SK-N-MC (cell line): Measurements from ENCODE around the gene MOGAT2.

Experiments
- EZH2 ChIP-seq: fragments of 200-600 bp; sonication (generic); IDR thresholded peaks from one replicate; pipeline ENCODE4 v1.6.1; 2017; ENCODE audit warnings: antibody characterized with exemption
- POLR2AphosphoS5 ChIP-seq: IDR thresholded peaks from 2 replicates; pipeline ENCODE4 v1.6.1; 2012; ENCODE audit warnings: mild to moderate bottlenecking, low read depth, low read length, borderline replicate concordance

DNA sequence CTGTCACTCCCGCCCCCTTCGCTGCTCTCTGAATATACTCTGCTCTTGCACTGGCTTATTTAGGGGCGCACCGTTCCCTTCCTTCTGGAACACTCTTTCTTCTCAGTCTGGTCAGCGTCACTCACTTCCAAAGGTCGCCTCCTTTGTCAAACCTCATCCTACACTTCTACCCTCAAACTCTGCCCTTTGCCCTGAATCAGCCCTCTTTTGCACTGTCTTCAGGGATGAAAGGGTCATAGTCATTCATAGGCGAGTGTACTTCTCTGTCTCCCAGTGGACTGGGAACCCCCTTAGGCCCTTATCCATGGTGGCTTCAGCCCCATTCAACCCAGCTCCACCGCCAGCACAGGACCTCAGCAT lies 15.4 kb downstream of the MOGAT2 start:
- no peak for TF ChIP-seq POLR2AphosphoS5
- no peak for TF ChIP-seq EZH2
